ENCODE results near the gene ALG5.

The ALG5 gene

DNA sequence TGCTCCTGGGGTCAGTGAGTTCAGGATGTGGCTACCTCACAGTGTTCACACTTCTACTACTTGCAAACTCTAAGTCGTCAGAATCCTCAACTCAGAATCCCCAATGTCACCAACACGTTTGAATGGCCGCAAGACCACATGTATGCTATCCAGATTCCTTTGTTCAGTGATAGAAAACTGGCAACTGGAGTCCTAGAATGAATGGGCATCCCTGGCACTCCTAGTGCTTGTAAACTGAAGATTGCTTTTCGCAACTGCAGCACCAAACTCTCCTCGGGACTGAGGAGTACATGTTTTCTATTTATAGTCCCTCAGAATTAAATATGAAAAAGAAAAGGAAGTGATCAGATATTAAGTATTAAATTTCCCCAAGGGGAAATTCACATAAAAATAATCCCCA lies 84.0 kb downstream of the ALG5 start:
- DNase-seq, result no peak

DNA sequence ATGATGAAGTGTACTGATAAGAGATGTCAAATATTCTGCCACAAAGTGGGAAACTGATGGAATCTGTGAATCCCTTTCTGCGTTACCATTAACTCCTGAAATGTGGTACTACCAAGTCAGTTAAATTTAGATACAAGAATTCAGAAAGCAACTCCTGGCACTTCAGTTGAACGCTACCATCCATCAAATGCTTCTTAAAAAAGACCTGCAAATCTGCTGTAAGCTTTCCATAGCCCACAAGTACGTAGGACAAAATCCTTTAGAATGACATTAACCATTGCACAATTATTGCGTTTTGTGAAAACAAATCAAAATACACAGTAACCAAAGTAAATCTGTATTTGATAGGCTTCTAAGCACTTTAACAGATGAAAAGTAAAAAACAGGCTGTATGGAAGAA lies 84.5 kb downstream of the ALG5 start:
- DNase-seq, result no peak

GRCh38 chr13:36913463-36913862 lies 85.7 kb downstream of the ALG5 start:
- no peak for DNase-seq

DNA sequence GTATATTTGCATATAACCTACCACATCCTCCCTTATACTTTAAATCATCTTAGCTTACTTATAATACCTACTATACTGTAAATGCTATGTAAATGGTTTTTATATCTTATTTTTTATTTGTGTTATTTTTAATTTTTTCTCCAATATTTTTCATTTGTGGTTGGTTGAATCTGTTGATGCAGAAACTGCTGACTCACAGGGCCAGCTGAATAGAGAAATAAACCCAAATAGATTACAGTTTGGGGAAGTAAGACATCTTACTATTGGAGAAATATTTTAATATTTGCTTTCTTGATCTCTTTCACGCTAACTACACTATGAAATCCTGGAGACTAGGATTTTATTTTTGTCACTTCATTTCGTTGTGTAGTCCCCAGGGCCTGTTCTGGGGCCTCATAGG lies 86.2 kb downstream of the ALG5 start:
- DNase-seq, result no peak

DNA sequence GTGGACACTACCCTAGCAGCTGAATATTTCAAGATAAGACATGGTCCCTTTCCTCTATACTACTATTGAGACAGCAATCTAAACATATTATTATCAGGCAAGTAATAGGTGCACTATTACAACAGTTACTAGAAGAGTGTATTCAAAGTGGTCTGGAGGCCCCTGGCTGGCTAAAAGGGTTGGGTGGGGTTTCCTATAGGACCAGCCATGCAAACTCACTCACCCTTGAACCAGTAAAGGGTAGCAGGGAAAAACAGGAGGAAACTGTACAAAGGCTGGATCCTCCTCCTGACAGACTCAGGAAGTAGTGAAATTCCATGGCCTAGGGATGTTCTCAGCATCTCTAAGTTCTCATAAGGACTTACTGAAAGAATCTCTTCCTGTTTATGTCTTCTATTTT lies 86.8 kb downstream of the ALG5 start:
- DNase-seq, result no peak

DNA sequence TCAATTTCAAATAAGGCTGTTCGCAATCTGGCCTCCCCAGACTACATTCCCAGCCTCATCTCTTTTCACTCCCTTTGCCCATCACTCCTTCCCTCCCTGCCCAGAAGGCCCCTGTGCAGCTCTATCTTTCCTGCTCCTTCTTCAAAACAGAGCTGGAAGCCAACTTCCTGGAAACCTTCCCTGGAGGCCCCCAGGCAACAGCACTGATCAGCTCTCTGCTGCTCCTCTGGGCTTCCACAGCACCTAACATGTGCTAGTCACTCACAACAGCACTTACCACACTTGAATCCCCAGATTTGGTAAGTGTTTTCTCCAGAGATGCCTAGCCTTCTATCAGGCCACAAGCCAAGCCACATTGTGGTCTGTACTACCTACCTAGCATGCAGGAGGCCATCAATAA lies 88.6 kb downstream of the ALG5 start:
- DNase-seq, result no peak

- DNase-seq, result no peak
Measured at GRCh38 chr13:36907821-36908220, 91.3 kb downstream of the ALG5 start.

DNA sequence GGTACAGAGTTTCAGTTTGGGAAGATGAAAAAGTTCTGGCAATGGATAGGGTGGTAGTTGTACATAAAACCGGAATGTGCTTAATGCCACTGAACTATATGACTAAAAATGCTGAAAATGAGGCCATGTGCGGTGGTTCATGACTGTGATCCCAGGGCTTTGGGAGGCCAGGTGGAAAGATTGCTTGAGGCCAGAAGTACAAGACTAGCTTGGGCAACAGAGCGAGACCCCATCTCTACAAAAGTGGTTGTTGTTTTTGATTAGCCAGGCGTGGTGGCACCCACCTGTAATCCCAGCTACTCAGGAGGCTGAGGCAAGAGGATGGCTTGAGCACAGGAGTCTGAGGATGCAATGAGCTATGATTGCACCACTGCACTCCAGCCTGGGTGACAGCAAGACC lies 91.9 kb downstream of the ALG5 start:
- DNase-seq, result no peak

GRCh38 chr13:36905944-36906343 lies 93.2 kb downstream of the ALG5 start:
- DNase-seq, result no peak

DNA sequence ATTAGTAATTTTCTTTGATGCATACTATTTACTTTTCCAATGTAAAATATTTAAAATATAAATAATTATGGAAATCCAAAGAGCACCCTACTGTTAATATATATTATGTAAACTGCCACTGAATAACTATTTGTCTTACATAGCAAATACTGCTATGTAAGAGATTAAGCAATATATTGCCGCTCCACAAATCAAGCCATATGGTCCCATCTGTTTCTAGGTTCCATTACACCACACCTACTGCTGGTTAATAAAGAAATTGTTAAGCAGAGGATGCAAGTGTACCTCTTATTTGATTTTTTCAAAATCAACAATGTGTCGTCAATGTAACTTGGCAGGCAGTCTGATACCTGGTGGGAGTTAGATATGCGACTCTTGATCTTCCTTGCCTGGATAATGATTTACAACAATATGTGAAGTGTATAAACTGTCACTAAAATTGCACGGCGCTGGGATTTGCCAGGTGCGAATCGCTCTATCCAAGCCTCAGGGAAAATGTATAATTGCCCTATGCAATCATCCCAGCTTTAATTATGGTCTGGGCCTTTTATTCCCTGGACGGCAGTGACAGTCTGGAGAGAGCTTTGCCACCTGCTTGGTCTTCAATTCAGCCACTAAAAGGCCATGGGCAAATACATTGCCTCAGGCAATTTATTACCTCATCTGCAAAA lies 95.1 kb downstream of the ALG5 start:
- no peak for DNase-seq

Measured in fibroblast of skin of back (primary cell).